Measurements from ENCODE around the gene RHOBTB1.
"Not testable (repeated sequence)": the region's sequence is repeated elsewhere in the genome, so short reads cannot be mapped to it uniquely, and the experiment has no call there.

The RHOBTB1 gene

GRCh38 chr10:60944058-60944909, at the start of gene RHOBTB1:
RHOBTB1 (minus strand) TSS chr10:60944185; CDS start chr10:60911542, 32,643 bp downstream.
- DNase-seq: no peak

GRCh38 chr10:60992636-60993035, 48.7 kb upstream of the RHOBTB1 start:
- DNase-seq: no peak

GRCh38 chr10:60990663-60991062, 46.7 kb upstream of the RHOBTB1 start:
- no peak for DNase-seq

GRCh38 chr10:60989400-60989876, 45.5 kb upstream of the RHOBTB1 start:
- no peak for DNase-seq

- DNase-seq: no peak
Measured at GRCh38 chr10:60986791-60987190, 42.8 kb upstream of the RHOBTB1 start.

GRCh38 chr10:60985951-60986350, 42.0 kb upstream of the RHOBTB1 start:
- DNase-seq: no peak

GRCh38 chr10:60980997-60981396, 37.0 kb upstream of the RHOBTB1 start:
- DNase-seq: no peak

- DNase-seq: no peak
Measured at GRCh38 chr10:60979667-60980104, 35.7 kb upstream of the RHOBTB1 start.

GRCh38 chr10:60978287-60979115, 34.5 kb upstream of the RHOBTB1 start:
- DNase-seq: no peak

- DNase-seq: no peak
Measured at GRCh38 chr10:60977161-60978122, 33.5 kb upstream of the RHOBTB1 start.

- DNase-seq: no peak
Measured at GRCh38 chr10:60976687-60977086, 32.7 kb upstream of the RHOBTB1 start.

GRCh38 chr10:60975716-60976115, 31.7 kb upstream of the RHOBTB1 start:
- DNase-seq: no peak

GRCh38 chr10:60974463-60975149, 30.6 kb upstream of the RHOBTB1 start:
- no peak for DNase-seq

GRCh38 chr10:60973086-60973485, 29.1 kb upstream of the RHOBTB1 start:
- no peak for DNase-seq

GRCh38 chr10:60972181-60972580, 28.2 kb upstream of the RHOBTB1 start:
- DNase-seq: not testable (repeated sequence)

- DNase-seq: no peak
Measured at GRCh38 chr10:60970526-60970925, 26.5 kb upstream of the RHOBTB1 start.

GRCh38 chr10:60968504-60968903, 24.5 kb upstream of the RHOBTB1 start:
- DNase-seq: no peak

- DNase-seq: no peak
Measured at GRCh38 chr10:60967854-60968484, 24.0 kb upstream of the RHOBTB1 start.

- DNase-seq: no peak
Measured at GRCh38 chr10:60967260-60967659, 23.3 kb upstream of the RHOBTB1 start.

GRCh38 chr10:60965696-60966095, 21.7 kb upstream of the RHOBTB1 start:
- DNase-seq: no peak

Measured in CD4-positive, alpha-beta T cell treated with Interleukin-6 for 4 hours (primary cell).